GM18526 (cell line): ENCODE measurements around the gene NUFIP2.

Experiments used
- POLR2A ChIP-seq: IDR thresholded peaks from 3 replicates; pipeline ENCODE4 v1.6.1; 2011; ENCODE audit not compliant: insufficient read length; ENCODE audit errors: extremely low read depth

Gene NUFIP2, protein sequence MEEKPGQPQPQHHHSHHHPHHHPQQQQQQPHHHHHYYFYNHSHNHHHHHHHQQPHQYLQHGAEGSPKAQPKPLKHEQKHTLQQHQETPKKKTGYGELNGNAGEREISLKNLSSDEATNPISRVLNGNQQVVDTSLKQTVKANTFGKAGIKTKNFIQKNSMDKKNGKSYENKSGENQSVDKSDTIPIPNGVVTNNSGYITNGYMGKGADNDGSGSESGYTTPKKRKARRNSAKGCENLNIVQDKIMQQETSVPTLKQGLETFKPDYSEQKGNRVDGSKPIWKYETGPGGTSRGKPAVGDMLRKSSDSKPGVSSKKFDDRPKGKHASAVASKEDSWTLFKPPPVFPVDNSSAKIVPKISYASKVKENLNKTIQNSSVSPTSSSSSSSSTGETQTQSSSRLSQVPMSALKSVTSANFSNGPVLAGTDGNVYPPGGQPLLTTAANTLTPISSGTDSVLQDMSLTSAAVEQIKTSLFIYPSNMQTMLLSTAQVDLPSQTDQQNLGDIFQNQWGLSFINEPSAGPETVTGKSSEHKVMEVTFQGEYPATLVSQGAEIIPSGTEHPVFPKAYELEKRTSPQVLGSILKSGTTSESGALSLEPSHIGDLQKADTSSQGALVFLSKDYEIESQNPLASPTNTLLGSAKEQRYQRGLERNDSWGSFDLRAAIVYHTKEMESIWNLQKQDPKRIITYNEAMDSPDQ

DNA sequence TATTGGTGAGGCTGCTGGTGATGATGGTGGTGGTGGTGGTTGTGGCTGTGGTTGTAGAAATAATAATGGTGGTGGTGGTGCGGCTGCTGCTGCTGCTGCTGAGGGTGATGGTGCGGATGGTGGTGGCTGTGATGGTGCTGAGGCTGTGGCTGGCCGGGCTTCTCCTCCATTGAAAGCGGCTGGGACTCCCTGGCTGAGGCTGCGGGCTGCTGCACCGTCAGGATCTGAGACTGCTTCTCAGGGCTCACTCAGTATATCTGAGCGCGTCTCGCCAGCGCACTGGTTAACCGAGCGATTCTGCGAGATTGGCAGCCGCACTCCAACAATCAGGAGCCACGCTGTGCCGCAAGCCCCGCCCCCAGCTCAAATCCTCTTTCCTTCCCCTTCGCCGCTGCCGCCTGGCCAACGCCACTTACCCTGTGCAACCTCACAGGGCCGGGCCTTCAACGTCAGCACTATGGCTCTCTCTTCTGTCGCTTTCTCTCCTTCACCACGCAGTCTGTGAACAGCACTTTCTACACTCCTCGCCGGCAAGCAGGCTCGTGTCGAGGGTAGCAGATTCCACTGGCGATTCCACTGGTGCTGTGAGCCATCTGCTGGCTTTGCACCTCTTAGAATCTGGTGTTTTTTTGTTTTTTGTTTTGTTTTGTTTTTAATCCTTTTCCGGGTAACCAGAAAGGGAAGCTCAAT lies at the start of gene NUFIP2:
NUFIP2 (minus strand) TSS at position 259 of the 690 bp plus-strand sequence; CDS start at position 170, 89 bp downstream.
- TF ChIP-seq POLR2A: peak; percentile 99

- TF ChIP-seq POLR2A: no peak
Measured at GRCh38 chr17:29342158-29342765, 48.3 kb upstream of the NUFIP2 start.

GRCh38 chr17:29341726-29342125 lies 47.8 kb upstream of the NUFIP2 start:
- no peak for TF ChIP-seq POLR2A

DNA sequence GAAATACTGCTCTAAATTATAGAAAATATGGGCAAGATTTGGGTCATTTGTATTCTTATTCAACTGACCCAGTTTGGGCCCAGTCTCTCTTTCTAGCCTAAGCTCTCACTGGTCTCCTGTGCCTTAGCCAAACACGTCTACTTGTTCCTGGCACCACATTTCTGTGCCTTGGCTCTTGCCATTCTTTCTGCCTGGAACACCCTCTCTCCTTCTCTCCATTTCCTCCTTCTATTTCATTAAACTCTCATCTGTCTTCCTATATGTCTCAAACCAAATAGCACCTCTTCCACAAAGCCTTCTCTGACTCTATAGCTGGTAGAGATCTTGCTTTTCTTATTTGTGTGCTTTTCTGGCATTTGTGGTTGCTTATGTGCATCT lies 37.7 kb upstream of the NUFIP2 start:
- no peak for TF ChIP-seq POLR2A

GRCh38 chr17:29331075-29331707 lies 37.2 kb upstream of the NUFIP2 start:
- no peak for TF ChIP-seq POLR2A

DNA sequence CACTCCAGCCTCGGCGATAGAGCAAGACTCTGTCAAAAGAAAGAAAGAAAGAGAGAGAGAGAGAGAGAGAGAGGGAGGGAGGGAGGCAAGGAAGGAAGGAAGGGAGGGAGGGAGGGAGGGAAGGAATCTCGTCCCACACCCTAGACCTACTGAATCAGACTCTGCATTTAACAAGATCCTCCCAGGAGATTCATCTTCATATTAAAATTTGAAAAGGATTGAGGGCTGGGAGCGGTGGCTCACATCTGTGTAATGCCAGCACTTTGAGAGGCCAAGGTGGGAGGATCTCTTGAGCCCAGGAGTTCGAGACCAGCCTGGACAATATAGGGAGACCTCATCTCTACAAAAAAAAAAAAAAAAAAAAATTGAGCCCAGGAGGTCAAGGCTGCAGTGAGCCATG lies 33.5 kb upstream of the NUFIP2 start:
- TF ChIP-seq POLR2A: no peak

- no peak for TF ChIP-seq POLR2A
Measured at GRCh38 chr17:29326023-29326813, 32.3 kb upstream of the NUFIP2 start.

DNA sequence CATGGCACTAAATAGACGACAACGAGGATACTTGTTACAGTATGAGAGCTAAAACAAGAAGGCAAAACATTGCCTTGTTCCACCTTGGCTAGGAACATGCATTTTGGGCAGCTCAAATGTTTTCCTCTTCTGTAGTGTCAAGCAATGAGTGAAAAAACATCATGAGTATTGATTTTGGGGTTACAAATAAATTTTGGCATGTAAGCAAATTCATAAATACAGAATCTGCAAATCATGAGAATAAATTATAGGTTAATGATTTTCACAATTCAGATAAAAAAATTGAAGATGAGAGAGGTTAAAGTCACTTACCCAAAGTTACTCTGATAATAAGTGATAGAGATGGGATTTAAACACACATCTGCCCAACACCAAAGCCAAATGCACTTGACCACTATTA lies 28.4 kb upstream of the NUFIP2 start:
- no peak for TF ChIP-seq POLR2A

- no peak for TF ChIP-seq POLR2A
Measured at GRCh38 chr17:29303386-29303785, 9.4 kb upstream of the NUFIP2 start.

GRCh38 chr17:29299031-29299430 lies 5.1 kb upstream of the NUFIP2 start:
- no peak for TF ChIP-seq POLR2A

DNA sequence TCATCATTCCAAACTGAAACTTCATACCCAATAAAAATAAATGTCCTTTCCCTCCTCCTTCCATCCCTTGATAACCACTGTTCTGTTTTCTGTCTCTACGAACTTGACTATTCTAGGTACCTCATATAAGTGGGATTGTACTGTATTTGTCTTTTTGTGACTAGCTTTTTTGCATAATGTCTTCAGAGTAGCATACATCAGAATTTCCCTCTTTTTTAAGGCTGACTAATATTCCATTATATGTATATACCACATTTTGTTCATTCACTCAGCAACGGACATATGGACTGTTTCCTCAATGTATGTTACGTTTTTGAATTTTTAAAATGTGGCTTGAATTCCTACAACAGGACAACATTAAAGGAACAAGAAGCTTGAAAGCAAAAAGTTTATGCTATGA lies 1.5 kb upstream of the NUFIP2 start:
- TF ChIP-seq POLR2A: no peak

GRCh38 chr17:29294580-29294900 lies 592 bp upstream of the NUFIP2 start:
- no peak for TF ChIP-seq POLR2A

DNA sequence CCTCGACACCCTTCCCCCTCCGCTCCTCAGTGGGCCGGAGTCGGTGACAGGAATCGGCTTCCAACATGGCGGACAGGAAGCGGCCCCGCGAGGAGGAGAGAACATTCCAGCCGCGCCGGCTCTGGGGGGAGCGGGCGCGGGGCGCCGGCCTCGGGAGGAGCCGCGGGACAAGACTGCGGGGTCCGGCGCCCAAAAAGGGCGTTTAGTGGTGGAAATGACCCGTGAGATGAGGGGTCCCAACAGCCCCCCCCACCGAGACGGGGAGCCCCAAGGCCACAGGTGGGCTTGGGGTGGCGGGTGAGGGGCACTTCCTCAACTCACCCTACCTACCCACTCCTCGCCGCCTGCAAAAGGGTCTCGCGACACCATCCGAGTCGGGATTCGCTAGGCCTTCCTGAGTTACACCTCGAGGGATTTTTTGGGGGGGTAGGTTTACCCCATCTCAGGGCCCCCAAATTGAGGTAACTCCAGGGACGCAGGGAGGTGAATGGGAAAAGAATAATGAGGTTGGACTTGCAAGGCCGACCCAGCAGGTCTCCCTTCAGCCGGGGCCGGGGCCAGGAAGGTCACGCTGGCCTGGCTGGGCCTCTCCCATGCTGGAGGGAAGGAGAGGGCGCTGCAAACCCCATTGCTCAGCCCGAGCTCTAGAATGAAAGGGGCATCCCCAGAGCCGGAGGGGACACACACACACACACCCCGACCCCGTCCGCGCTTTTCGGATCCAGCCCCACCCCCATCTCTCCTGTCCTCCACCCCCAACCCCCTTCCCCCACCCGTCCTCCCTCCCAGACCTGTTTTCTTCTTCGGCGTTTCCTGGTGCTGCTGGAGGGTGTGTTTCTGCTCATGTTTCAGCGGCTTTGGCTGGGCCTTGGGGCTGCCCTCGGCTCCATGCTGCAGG lies 707 bp downstream of the NUFIP2 start:
- no peak for TF ChIP-seq POLR2A
